Measurements from ENCODE around the gene USP48.

GRCh38 chr1:21652101-21652936 lies 130.6 kb downstream of the USP48 start:
- TF ChIP-seq, protein P1, sequence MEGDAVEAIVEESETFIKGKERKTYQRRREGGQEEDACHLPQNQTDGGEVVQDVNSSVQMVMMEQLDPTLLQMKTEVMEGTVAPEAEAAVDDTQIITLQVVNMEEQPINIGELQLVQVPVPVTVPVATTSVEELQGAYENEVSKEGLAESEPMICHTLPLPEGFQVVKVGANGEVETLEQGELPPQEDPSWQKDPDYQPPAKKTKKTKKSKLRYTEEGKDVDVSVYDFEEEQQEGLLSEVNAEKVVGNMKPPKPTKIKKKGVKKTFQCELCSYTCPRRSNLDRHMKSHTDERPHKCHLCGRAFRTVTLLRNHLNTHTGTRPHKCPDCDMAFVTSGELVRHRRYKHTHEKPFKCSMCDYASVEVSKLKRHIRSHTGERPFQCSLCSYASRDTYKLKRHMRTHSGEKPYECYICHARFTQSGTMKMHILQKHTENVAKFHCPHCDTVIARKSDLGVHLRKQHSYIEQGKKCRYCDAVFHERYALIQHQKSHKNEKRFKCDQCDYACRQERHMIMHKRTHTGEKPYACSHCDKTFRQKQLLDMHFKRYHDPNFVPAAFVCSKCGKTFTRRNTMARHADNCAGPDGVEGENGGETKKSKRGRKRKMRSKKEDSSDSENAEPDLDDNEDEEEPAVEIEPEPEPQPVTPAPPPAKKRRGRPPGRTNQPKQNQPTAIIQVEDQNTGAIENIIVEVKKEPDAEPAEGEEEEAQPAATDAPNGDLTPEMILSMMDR (IDR thresholded peaks at IDR 0.05; ENCODE audit: insufficient read depth, low read length, poor library complexity, severe bottlenecking): no peak
- TF ChIP-seq EZH2phosphoT487 (conservative IDR thresholded peaks at IDR 0.05; ENCODE audit: low read length): no peak
